ENCODE measurements around the gene SERAC1. TPM values are rescaled to one million over a fixed set of nuclear protein-coding genes. Genes with fewer than 3 reads are reported as not detected.

SERAC1 gene
- polyA plus RNA-seq, 1 donor (not counting 4 experiments of a cell fraction or from before 2014, with no cell fraction given): 10.1 TPM

GRCh38 chr6:158085261-158086053 lies 82.6 kb downstream of the SERAC1 start:
- no peak overlapping the region for H3K4me3 ChIP-seq (ENCODE audit: control insufficient read depth in 2 of 3, extremely low read depth in 1 of 3, insufficient read depth in 2 of 3, low read depth in 1 of 3, low read length in 3 of 3)
- dilution Hi-C loops (cut with MboI; ENCODE audit: extremely low pct_ligation_motif_present, low sequenced_read_pairs): no loop called here
- no peaks in the 10 kb centered on the region for H3K9me1 ChIP-seq (ENCODE audit: control insufficient read depth, extremely low read depth, insufficient read depth, low read length)
- peaks cover 4 to 32% of the 10 kb centered on the region in 2 experiments for H3K36me3 ChIP-seq (ENCODE audit: control insufficient read depth in 2 of 2, extremely low read depth in 1 of 2, insufficient read depth in 2 of 2, low read length in 2 of 2)
- FAIRE-seq: no peak
- H2AFZ ChIP-seq (ENCODE audit: control insufficient read depth, low read length): no peak overlapping the region
- H3K9me3 ChIP-seq (ENCODE audit: control insufficient read depth, low read depth, low read length): no peaks in the 10 kb centered on the region
- no peaks in the 10 kb centered on the region for H3K4me1 ChIP-seq (ENCODE audit: control insufficient read depth, extremely low read depth, insufficient read depth, low read length)
- no peak overlapping the region for H3K27ac ChIP-seq (ENCODE audit: control insufficient read depth, insufficient read depth, low read length)
- H3K27me3 ChIP-seq (ENCODE audit: control insufficient read depth, extremely low read depth, insufficient read depth, low read length): no peaks in the 10 kb centered on the region
- no peaks in the 10 kb centered on the region for H4K20me1 ChIP-seq (ENCODE audit: control insufficient read depth, extremely low read depth, insufficient read depth, low read length)
- DNase-seq (ENCODE audit: low read depth, low spot score): no peak
- TF ChIP-seq EZH2 (IDR thresholded peaks at IDR 0.05; ENCODE audit: low read length): no peak
- TF ChIP-seq, protein P1, sequence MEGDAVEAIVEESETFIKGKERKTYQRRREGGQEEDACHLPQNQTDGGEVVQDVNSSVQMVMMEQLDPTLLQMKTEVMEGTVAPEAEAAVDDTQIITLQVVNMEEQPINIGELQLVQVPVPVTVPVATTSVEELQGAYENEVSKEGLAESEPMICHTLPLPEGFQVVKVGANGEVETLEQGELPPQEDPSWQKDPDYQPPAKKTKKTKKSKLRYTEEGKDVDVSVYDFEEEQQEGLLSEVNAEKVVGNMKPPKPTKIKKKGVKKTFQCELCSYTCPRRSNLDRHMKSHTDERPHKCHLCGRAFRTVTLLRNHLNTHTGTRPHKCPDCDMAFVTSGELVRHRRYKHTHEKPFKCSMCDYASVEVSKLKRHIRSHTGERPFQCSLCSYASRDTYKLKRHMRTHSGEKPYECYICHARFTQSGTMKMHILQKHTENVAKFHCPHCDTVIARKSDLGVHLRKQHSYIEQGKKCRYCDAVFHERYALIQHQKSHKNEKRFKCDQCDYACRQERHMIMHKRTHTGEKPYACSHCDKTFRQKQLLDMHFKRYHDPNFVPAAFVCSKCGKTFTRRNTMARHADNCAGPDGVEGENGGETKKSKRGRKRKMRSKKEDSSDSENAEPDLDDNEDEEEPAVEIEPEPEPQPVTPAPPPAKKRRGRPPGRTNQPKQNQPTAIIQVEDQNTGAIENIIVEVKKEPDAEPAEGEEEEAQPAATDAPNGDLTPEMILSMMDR (optimal IDR thresholded peaks at IDR 0.05 in 1 of 3, IDR thresholded peaks at IDR 0.05 in 1 of 3, conservative IDR thresholded peaks at IDR 0.05 in 1 of 3; ENCODE audit: extremely low read depth in 1 of 3, insufficient read depth in 2 of 3, low read length in 3 of 3): no peak
- no peaks in the 10 kb centered on the region for H3K79me2 ChIP-seq (ENCODE audit: control insufficient read depth, insufficient read depth, low read length)
- no peak overlapping the region for H3K9ac ChIP-seq (ENCODE audit: control insufficient read depth, extremely low read depth, insufficient read depth, low read length)
- no peak overlapping the region for H3K4me2 ChIP-seq (ENCODE audit: control insufficient read depth, extremely low read depth, insufficient read depth, low read depth, low read length)

GRCh38 chr6:158083455-158084325 lies 84.4 kb downstream of the SERAC1 start:
- H3K9ac ChIP-seq (ENCODE audit: control insufficient read depth, extremely low read depth, insufficient read depth, low read length): no peak overlapping the region
- H3K27ac ChIP-seq (ENCODE audit: control insufficient read depth, insufficient read depth, low read length): no peak overlapping the region
- H3K9me1 ChIP-seq (ENCODE audit: control insufficient read depth, extremely low read depth, insufficient read depth, low read length): no peaks in the 10 kb centered on the region
- H3K4me1 ChIP-seq (ENCODE audit: control insufficient read depth, extremely low read depth, insufficient read depth, low read length): no peaks in the 10 kb centered on the region
- H4K20me1 ChIP-seq (ENCODE audit: control insufficient read depth, extremely low read depth, insufficient read depth, low read length): no peaks in the 10 kb centered on the region
- DNase-seq (ENCODE audit: low read depth, low spot score) (no peak), FAIRE-seq (no peak)
- H2AFZ ChIP-seq (ENCODE audit: control insufficient read depth, low read length): no peak overlapping the region
- TF ChIP-seq EZH2 (IDR thresholded peaks at IDR 0.05; ENCODE audit: low read length): no peak
- TF ChIP-seq, protein P1 (optimal IDR thresholded peaks at IDR 0.05 in 1 of 3, IDR thresholded peaks at IDR 0.05 in 1 of 3, conservative IDR thresholded peaks at IDR 0.05 in 1 of 3; ENCODE audit: extremely low read depth in 1 of 3, insufficient read depth in 2 of 3, low read length in 3 of 3): no peak
- no peak overlapping the region for H3K4me2 ChIP-seq (ENCODE audit: control insufficient read depth, extremely low read depth, insufficient read depth, low read depth, low read length)
- no peak overlapping the region for H3K4me3 ChIP-seq (ENCODE audit: control insufficient read depth in 2 of 3, extremely low read depth in 1 of 3, insufficient read depth in 2 of 3, low read depth in 1 of 3, low read length in 3 of 3)
- H3K79me2 ChIP-seq (ENCODE audit: control insufficient read depth, insufficient read depth, low read length): no peaks in the 10 kb centered on the region
- no peaks in the 10 kb centered on the region for H3K27me3 ChIP-seq (ENCODE audit: control insufficient read depth, extremely low read depth, insufficient read depth, low read length)
- peaks cover 4 to 21% of the 10 kb centered on the region in 2 experiments for H3K36me3 ChIP-seq (ENCODE audit: control insufficient read depth in 2 of 2, extremely low read depth in 1 of 2, insufficient read depth in 2 of 2, low read length in 2 of 2)
- no peaks in the 10 kb centered on the region for H3K9me3 ChIP-seq (ENCODE audit: control insufficient read depth, low read depth, low read length)
- dilution Hi-C loops (cut with MboI; ENCODE audit: extremely low pct_ligation_motif_present, low sequenced_read_pairs): no loop called here
